Panc1 (cell line): ENCODE measurements around the gene RASSF6. TPM values are rescaled to one million over a fixed set of nuclear protein-coding genes. Genes with fewer than 3 reads are reported as not detected.
"Not testable (repeated sequence)": the region's sequence is repeated elsewhere in the genome, so short reads cannot be mapped to it uniquely, and the experiment has no call there.

ENCODE experiments used
- ATAC-seq: fragments of 200-7000 bp; cut with Tn5 transposase; 2 replicates; pipeline ENCODE4 v1.9.1; 2020; ENCODE audit warnings: mild to moderate bottlenecking, moderate library complexity
- BruUV-seq: library from RNA; stranded (reverse); fragments of 400-500 nt; replicated peaks from 2 replicates; lab custom pipeline; 2021; lab: Mats Ljungman, UMichigan
- CTCF ChIA-PET: fragments of 300-600 bp; sonication (Branson Sonifier 250); formaldehyde crosslinking; loops from one replicate; lab custom pipeline; 2022; ENCODE audit warnings: antibody characterized with exemption; lab: Charles Lee
- POLR2A ChIA-PET: fragments of 300-600 bp; sonication (Branson Sonifier 250); formaldehyde crosslinking; loops from one replicate; lab custom pipeline; 2022; ENCODE audit warnings: antibody characterized with exemption; lab: Charles Lee
- DNase-seq: peaks from one replicate; pipeline ENCODE4 v3.0.0-alpha.2; 2010; ENCODE audit warnings: low read depth, low spot score
- H3K27ac ChIP-seq: 2 replicates; pipeline ENCODE4 v1.5.1; 2011; ENCODE audit warnings: mild to moderate bottlenecking, low read length, inconsistent platforms
- H3K27me3 ChIP-seq: fragments of 200-500 bp; sonication (Bioruptor generic); 2 replicates; pipeline ENCODE4 v1.6.0; 2014; ENCODE audit warnings: low read length, inconsistent platforms; ENCODE audit not compliant: control insufficient read depth, insufficient read depth
- H3K36me3 ChIP-seq: fragments of 200-500 bp; sonication (Bioruptor generic); 2 replicates; pipeline ENCODE4 v1.5.1; 2014; ENCODE audit warnings: inconsistent platforms, mild to moderate bottlenecking, low read length, moderate library complexity; ENCODE audit not compliant: control insufficient read depth, insufficient read depth
- H3K4me1 ChIP-seq: 2 replicates; pipeline ENCODE4 v1.5.1; 2011; ENCODE audit warnings: inconsistent platforms, mild to moderate bottlenecking, low read length, moderate library complexity; ENCODE audit not compliant: control insufficient read depth, insufficient read depth
- H3K4me3 ChIP-seq, 2 experiments: 2 replicates each; pipeline ENCODE4 v1.5.1; 2011 to 2012; ENCODE audit warnings: low read depth in 2 of 2, low read length in 2 of 2, mild to moderate bottlenecking in 2 of 2, inconsistent platforms in 1 of 2, moderate library complexity in 1 of 2
- H3K9me3 ChIP-seq: fragments of 200-500 bp; sonication (Bioruptor generic); 2 replicates; pipeline ENCODE4 v1.5.1; 2014; ENCODE audit warnings: low read depth, mild to moderate bottlenecking, inconsistent platforms, low read length, moderate library complexity; ENCODE audit not compliant: control insufficient read depth, insufficient read depth
- CTCF ChIP-seq: fragments of 450-650 bp; IDR thresholded peaks from 2 replicates; pipeline ENCODE4 v1.5.1; 2017; ENCODE audit warnings: mild to moderate bottlenecking
- POLR2AphosphoS5 ChIP-seq: IDR thresholded peaks from 2 replicates; pipeline ENCODE4 v1.6.1; 2012; ENCODE audit warnings: mild to moderate bottlenecking, low read depth, low read length, moderate library complexity
- REST ChIP-seq, 2 experiments: IDR thresholded peaks; 2 replicates each; pipeline ENCODE4 v1.6.1; 2011 to 2012; ENCODE audit warnings: low read depth in 2 of 2, control low read depth in 1 of 2, low read length in 1 of 2, mild to moderate bottlenecking in 1 of 2, moderate library complexity in 1 of 2; ENCODE audit not compliant: insufficient read depth in 1 of 2
- SIN3A ChIP-seq: IDR thresholded peaks from 2 replicates; pipeline ENCODE4 v1.6.1; 2012; ENCODE audit warnings: low read depth, mild to moderate bottlenecking, low read length, moderate library complexity, borderline replicate concordance; ENCODE audit not compliant: insufficient read depth
- TCF7L2 ChIP-seq: IDR thresholded peaks from 2 replicates; pipeline ENCODE4 v1.6.1; 2011; ENCODE audit warnings: mild to moderate bottlenecking, low read depth, low read length, inconsistent platforms
- in situ Hi-C: cut with HindIII; loops from 2 replicates; pipeline ENCODE4 v1.10.0; 2016; ENCODE audit warnings: low sequenced_read_pairs, low pct_unique_long_range_greater_than_20kb
- intact Hi-C: fragments of 100-400 bp; cut with micrococcal nuclease; formaldehyde crosslinking; loops from one replicate; pipeline ENCODE4 v1.10.0; 2022; ENCODE audit not compliant: unreplicated experiment
- total RNA-seq: library from RNA; stranded (reverse); gene quantifications from one replicate; pipeline ENCODE4 v1.2.1, GENCODE V29; 2021; ENCODE audit not compliant: unreplicated experiment

The RASSF6 gene
- total RNA-seq, 1 experiment from 2014 or later = 0.15 TPM

- BruUV-seq = no TSS peak
- intact Hi-C loops (no loop called here), in situ Hi-C loops (no loop called here)
- ChIA-PET POLR2A (no interaction called here), CTCF (no interaction called here)
- no peak overlapping the region for H3K4me3 ChIP-seq
- ATAC-seq (no peak), DNase-seq (no peak)
- no peaks in the 10 kb centered on the region for H3K4me1 ChIP-seq
- H3K27ac ChIP-seq = no peak overlapping the region
- TF ChIP-seq POLR2AphosphoS5 (no peak), TCF7L2 (no peak), CTCF (no peak), SIN3A (no peak), REST (IDR thresholded peaks at IDR 0.05; ENCODE audit: insufficient read depth in 1 of 2, low read depth in 2 of 2, low read length in 1 of 2) (no peak)
- no peaks in the 10 kb centered on the region for H3K27me3 ChIP-seq
- no peaks in the 10 kb centered on the region for H3K36me3 ChIP-seq
- H3K9me3 ChIP-seq = no peaks in the 10 kb centered on the region
Observed at GRCh38 chr4:73575660-73576059, 44.6 kb downstream of the RASSF6 start.

DNA sequence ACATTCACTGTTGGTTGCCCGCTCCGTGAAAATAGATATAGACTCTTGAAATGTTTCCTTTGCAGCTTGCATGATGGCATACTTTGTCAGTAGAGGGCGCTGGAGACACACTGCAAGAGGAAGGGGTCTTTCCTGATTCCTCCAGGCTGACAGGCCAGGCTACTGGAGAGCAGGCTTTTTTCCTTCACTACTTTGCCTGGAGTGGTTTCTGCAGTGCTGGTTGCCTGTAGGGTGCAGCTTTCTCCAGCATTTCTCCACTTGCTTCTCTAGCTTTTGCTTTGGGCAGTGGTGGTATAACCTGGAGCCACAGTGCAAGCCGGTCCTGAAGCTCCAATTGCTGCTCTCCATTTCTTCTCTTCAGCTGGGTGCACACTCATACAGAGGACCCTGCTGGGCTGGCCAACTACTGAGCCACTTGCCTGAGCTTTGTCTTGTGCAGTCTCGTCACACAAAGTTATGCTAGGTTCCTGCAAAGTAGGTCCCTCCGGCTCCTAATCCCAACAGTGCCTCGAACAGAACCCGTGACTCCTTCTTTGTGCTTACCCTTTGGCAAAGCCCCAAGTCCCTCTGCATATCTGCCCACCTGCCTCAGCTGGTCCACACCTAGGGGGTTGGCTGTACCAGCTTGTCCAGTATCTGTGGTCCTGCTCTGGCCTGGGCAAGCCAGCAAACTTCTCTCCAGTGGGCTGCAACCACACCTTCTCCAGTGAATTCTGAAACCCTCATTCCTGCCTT is 46.3 kb downstream of the RASSF6 start:
- TF ChIP-seq CTCF = peak; percentile 85
- TF ChIP-seq POLR2AphosphoS5 = no peak
- H3K27ac ChIP-seq = no peak overlapping the region

DNA sequence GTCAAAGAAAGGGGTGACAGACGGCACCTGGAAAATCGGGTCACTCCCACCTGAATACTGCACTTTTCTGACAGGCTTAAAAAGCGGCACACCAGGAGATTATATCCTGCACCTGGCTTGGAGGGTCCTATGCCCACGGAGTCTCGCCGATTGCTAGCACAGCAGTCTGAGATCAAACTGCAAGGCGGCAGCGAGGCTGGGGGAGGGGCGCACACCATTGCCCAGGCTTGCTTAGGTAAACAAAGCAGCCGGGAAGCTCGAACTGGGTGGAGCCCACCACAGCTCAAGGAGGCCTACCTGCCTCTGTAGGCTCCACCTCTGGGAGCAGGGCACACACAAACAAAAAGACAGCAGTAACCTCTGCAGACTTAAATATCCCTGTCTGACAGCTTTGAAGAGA is 69.4 kb downstream of the RASSF6 start:
- in situ Hi-C loops, ATAC-seq, H3K4me3 ChIP-seq, H3K36me3 ChIP-seq, CTCF ChIA-PET, H3K4me1 ChIP-seq, H3K9me3 ChIP-seq, BruUV-seq, H3K27me3 ChIP-seq, intact Hi-C loops, DNase-seq, POLR2A ChIA-PET, H3K27ac ChIP-seq: not testable (repeated sequence)

More for the DNA sequence above, 46.3 kb downstream of the RASSF6 start:
- H3K36me3 ChIP-seq = no peaks in the 10 kb centered on the region
- H3K4me1 ChIP-seq = no peaks in the 10 kb centered on the region
- no peaks in the 10 kb centered on the region for H3K27me3 ChIP-seq
- POLR2A ChIA-PET = no interaction called here
- intact Hi-C loops (no loop called here), in situ Hi-C loops (no loop called here)
- BruUV-seq = no TSS peak
- H3K9me3 ChIP-seq = no peaks in the 10 kb centered on the region
- DNase-seq (peak; percentile 24), ATAC-seq (peak; percentile 73)
- CTCF ChIA-PET = interaction anchor here (0.6 kb wide), 1 partner anchor 247 kb away, joined by 6 read pairs; no protein-coding TSS in a partner anchor
- H3K4me3 ChIP-seq = no peak overlapping the region
